Measurements from ENCODE around the gene CORIN.
A peak's percentile ranks its signal among the peaks of the same experiment; 100 is the strongest.

The CORIN gene

DNA sequence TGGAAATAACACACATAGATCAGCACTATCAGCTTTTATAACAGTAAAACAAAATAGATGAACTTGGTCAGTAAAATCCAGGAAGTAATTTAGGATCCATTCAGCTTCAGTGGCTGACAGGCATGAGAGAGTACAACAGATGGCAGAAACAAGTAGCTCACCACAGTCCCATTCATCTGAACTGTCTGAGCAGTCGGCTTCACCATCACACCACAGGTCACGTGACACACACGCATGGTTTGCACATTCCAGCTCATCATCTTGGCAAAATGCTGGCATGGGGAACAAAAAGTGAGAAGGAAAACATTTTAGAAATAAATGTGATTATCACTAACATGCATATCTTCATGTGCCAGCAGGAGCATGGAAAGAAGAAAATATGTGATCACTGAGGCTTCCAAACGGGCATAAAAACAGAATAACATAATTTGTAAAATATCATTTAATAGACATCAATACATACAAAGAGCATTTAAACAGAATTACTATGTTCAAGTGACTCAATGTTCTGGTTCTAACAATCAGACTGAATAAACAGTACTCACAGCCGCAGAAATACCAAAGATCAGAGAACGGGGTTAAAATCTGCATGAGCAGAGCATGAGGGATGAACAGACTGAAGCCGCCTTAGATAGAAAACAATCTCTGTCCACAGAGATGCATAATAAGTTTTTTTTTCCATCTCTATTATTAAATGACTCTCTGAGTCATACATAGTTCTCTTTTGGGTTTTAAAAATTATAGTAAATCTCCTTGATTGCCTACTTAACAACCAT lies 194.7 kb downstream of the CORIN start:
- no peak overlapping the region for H3K4me3 Mint-ChIP-seq
- peaks cover 8% of the 10 kb centered on the region for H3K27me3 Mint-ChIP-seq
- H3K36me3 Mint-ChIP-seq = no peaks in the 10 kb centered on the region
- no peaks in the 10 kb centered on the region for H3K9me3 Mint-ChIP-seq
- H3K27ac Mint-ChIP-seq = peak overlapping the region; percentile 49
- no peaks in the 10 kb centered on the region for H3K4me1 Mint-ChIP-seq

DNA sequence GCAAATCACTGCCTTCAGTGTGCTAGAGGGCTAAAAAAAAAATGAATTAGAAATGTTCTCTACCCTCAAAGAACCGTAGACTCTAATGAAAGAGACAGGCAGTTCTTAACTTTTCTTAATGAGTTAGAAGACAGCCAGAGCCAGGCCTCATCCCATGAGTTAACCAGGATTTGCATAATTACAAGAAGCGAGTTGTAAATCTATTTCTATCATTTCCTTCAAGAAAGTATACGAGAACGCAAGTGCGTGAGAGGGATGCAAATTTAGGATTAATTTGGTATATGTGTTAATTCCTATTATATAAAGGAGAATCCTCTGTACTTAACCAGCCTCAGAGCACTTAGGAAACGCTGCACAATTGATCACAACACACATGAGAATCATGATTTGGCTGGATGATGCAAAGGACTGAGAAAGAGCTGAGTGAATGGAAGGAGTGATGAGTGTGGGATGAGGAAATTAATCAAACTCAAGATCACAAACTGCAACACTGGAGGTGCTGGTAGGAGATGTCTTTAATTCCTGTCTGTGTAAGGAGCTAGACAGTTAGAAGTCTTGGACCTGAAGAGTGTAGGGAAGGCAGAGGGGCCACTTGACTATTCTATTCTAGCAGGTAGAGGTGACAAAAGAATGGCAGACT lies 195.6 kb downstream of the CORIN start:
- no peak overlapping the region for H3K27ac Mint-ChIP-seq
- peaks cover 8% of the 10 kb centered on the region for H3K27me3 Mint-ChIP-seq
- H3K36me3 Mint-ChIP-seq = no peaks in the 10 kb centered on the region
- H3K4me1 Mint-ChIP-seq = no peaks in the 10 kb centered on the region
- no peaks in the 10 kb centered on the region for H3K9me3 Mint-ChIP-seq
- H3K4me3 Mint-ChIP-seq = no peak overlapping the region

GRCh38 chr4:47641755-47642154 lies 196.1 kb downstream of the CORIN start:
- H3K9me3 Mint-ChIP-seq = peaks cover 4% of the 10 kb centered on the region
- H3K4me1 Mint-ChIP-seq = no peaks in the 10 kb centered on the region
- H3K27me3 Mint-ChIP-seq = peaks cover 11% of the 10 kb centered on the region
- H3K36me3 Mint-ChIP-seq = peaks cover 3% of the 10 kb centered on the region
- no peak overlapping the region for H3K27ac Mint-ChIP-seq
- H3K4me3 Mint-ChIP-seq = no peak overlapping the region

DNA sequence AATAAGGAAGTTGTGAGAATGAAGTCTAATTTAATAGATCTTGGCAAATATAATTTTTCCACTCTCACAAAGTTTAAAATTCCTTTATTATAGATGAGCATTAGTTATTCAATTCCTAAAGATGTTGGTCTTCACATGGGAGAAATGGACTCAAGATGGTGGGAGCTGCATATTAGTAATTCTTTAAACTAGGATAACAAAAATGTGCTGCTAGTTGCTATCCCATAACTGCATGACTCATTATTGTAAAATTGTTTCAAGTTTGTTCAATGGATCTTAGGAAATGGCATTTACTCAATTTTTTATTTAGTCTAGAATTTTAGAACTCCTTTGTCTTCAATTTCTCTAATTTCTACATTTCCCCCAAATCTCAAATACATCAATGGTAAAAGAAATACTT lies 197.0 kb downstream of the CORIN start:
- Mint-ChIP-seq H3K27me3 (peaks cover 14% of the 10 kb centered on the region), H3K9me3 (peaks cover 8% of the 10 kb centered on the region), H3K36me3 (peaks cover 3% of the 10 kb centered on the region), H3K4me3 (no peak overlapping the region), H3K27ac (no peak overlapping the region), H3K4me1 (no peaks in the 10 kb centered on the region)

- peaks cover 3% of the 10 kb centered on the region for H3K36me3 Mint-ChIP-seq
- H3K4me3 Mint-ChIP-seq = no peak overlapping the region
- H3K27me3 Mint-ChIP-seq = peaks cover 18% of the 10 kb centered on the region
- H3K9me3 Mint-ChIP-seq = peaks cover 8% of the 10 kb centered on the region
- H3K27ac Mint-ChIP-seq = no peak overlapping the region
- no peaks in the 10 kb centered on the region for H3K4me1 Mint-ChIP-seq
Observed at GRCh38 chr4:47639531-47639930, 198.3 kb downstream of the CORIN start.

- Mint-ChIP-seq H3K27me3 (peaks cover 10% of the 10 kb centered on the region), H3K4me1 (no peaks in the 10 kb centered on the region), H3K4me3 (no peak overlapping the region), H3K27ac (no peak overlapping the region), H3K36me3 (no peaks in the 10 kb centered on the region), H3K9me3 (no peaks in the 10 kb centered on the region)
Observed at GRCh38 chr4:47631161-47631560, 206.7 kb downstream of the CORIN start.

- Mint-ChIP-seq H3K36me3 (no peaks in the 10 kb centered on the region), H3K4me3 (no peak overlapping the region), H3K9me3 (peaks cover 4% of the 10 kb centered on the region), H3K27me3 (no peaks in the 10 kb centered on the region), H3K27ac (no peak overlapping the region), H3K4me1 (no peaks in the 10 kb centered on the region)
Observed at GRCh38 chr4:47624031-47624441, 213.8 kb downstream of the CORIN start.

DNA sequence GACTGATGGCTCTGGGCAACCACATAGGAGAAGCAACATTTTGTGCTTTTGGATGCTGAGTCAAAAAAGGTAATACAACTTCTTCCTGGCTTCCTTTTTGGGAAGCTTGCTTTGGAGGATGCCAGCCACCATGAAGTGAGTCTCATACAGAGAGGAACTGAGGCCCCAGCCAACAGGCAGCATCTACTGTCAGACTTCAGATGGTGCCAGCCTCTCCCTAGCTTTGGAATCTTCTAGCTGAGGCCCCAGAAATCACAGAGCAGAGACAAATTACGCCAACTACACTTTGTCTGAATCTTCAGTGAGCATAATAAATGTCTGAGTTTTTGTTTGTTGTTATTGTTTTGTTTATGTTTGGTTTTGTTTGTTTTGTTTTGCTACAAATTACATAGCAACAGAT lies 216.7 kb downstream of the CORIN start:
- Mint-ChIP-seq H3K4me3 (no peak overlapping the region), H3K36me3 (no peaks in the 10 kb centered on the region), H3K9me3 (peaks cover 4% of the 10 kb centered on the region), H3K27me3 (no peaks in the 10 kb centered on the region), H3K4me1 (no peaks in the 10 kb centered on the region), H3K27ac (no peak overlapping the region)

DNA sequence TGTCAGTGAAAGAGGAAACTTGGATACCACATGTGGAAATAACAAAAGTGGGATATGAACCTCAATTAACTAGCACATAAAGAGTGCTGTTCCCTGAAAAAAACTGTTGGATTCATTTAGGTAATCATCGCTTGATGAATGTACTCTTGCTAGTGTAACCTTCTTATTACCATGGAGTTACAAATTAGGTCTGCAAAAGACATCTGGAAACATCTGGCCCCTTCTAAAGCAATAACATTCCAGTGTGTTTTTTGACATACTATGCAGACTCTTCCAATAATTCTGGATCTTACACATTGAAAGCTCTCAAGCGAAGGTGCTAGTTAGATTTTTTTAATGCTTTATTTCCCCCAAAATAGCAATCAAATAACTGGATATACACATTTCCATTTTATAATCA lies 218.2 kb downstream of the CORIN start:
- Mint-ChIP-seq H3K9me3 (peaks cover 4% of the 10 kb centered on the region), H3K27ac (no peak overlapping the region), H3K4me3 (no peak overlapping the region), H3K36me3 (no peaks in the 10 kb centered on the region), H3K27me3 (no peaks in the 10 kb centered on the region), H3K4me1 (no peaks in the 10 kb centered on the region)

- Mint-ChIP-seq H3K27me3 (peaks cover 4% of the 10 kb centered on the region), H3K27ac (no peak overlapping the region), H3K9me3 (peaks cover under 1% of the 10 kb centered on the region), H3K4me3 (no peak overlapping the region), H3K36me3 (no peaks in the 10 kb centered on the region), H3K4me1 (no peaks in the 10 kb centered on the region)
Observed at GRCh38 chr4:47617607-47618006, 220.3 kb downstream of the CORIN start.

- Mint-ChIP-seq H3K9me3 (no peaks in the 10 kb centered on the region), H3K4me3 (no peak overlapping the region), H3K36me3 (no peaks in the 10 kb centered on the region), H3K27me3 (peaks cover 5% of the 10 kb centered on the region), H3K27ac (no peak overlapping the region), H3K4me1 (no peaks in the 10 kb centered on the region)
Observed at GRCh38 chr4:47615385-47615784, 222.5 kb downstream of the CORIN start.

DNA sequence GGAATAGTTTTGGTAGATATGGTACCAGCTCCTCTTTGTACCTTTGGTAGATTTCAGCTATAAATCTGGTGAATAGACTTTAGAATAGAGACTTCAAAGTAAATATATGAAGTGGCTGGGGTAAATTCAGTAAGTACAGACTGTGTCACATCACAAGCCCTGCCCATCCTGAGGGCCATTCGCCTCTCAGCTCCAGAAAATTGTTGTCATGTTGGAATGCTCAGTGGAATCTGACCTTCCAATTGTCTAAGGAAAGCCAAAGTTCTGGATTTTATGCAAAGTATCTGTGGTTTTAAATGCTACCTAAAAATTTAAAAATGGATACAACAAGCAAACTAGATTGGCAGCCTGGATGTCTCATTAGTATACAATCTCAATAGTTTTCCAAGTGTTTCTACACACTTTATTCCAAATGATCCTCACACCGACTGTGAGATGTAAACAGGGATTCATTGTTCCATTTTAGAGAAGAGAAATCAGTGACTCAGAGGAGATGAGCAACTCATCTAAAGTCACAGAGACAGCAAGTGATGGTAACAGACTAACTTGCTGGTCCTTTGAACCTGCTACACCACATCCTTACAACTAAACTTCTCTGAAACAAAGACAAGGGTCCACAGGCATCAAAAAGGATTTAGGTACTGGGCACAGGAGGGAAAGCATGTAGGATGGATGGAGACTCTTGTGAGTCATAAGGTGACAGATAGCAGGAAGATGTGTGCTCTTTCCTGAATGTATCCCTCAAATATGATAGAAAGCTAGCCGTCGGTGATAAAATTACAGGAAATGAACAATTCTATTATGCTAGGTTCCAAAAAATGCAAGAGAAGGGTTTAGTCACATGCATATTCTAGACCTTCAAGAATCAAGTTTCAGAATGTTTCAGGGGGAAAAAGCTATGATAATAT lies 225.5 kb downstream of the CORIN start:
- no peaks in the 10 kb centered on the region for H3K36me3 Mint-ChIP-seq
- H3K27me3 Mint-ChIP-seq = peaks cover 6% of the 10 kb centered on the region
- H3K4me3 Mint-ChIP-seq = no peak overlapping the region
- no peak overlapping the region for H3K27ac Mint-ChIP-seq
- H3K9me3 Mint-ChIP-seq = no peaks in the 10 kb centered on the region
- no peaks in the 10 kb centered on the region for H3K4me1 Mint-ChIP-seq

GRCh38 chr4:47606482-47606881 lies 231.4 kb downstream of the CORIN start:
- no peaks in the 10 kb centered on the region for H3K4me1 Mint-ChIP-seq
- no peaks in the 10 kb centered on the region for H3K36me3 Mint-ChIP-seq
- H3K27me3 Mint-ChIP-seq = peaks cover 1% of the 10 kb centered on the region

GRCh38 chr4:47598896-47599295 lies 239.0 kb downstream of the CORIN start:
- no peak overlapping the region for H3K4me3 Mint-ChIP-seq
- no peaks in the 10 kb centered on the region for H3K9me3 Mint-ChIP-seq

More at GRCh38 chr4:47606482-47606881, 231.4 kb downstream of the CORIN start:
- H3K9me3 Mint-ChIP-seq = no peaks in the 10 kb centered on the region
- no peak overlapping the region for H3K4me3 Mint-ChIP-seq
- H3K27ac Mint-ChIP-seq = no peak overlapping the region

GRCh38 chr4:47598320-47598719 lies 239.5 kb downstream of the CORIN start:
- Mint-ChIP-seq H3K27me3 (no peaks in the 10 kb centered on the region), H3K9me3 (no peaks in the 10 kb centered on the region), H3K36me3 (no peaks in the 10 kb centered on the region), H3K4me1 (no peaks in the 10 kb centered on the region), H3K4me3 (no peak overlapping the region), H3K27ac (no peak overlapping the region)

More at GRCh38 chr4:47598896-47599295, 239.0 kb downstream of the CORIN start:
- H3K27ac Mint-ChIP-seq = no peak overlapping the region
- H3K4me1 Mint-ChIP-seq = no peaks in the 10 kb centered on the region
- no peaks in the 10 kb centered on the region for H3K36me3 Mint-ChIP-seq
- H3K27me3 Mint-ChIP-seq = no peaks in the 10 kb centered on the region

GRCh38 chr4:47597696-47598095 lies 240.2 kb downstream of the CORIN start:
- Mint-ChIP-seq H3K27me3 (no peaks in the 10 kb centered on the region), H3K4me3 (no peak overlapping the region), H3K36me3 (no peaks in the 10 kb centered on the region), H3K4me1 (no peaks in the 10 kb centered on the region), H3K27ac (no peak overlapping the region), H3K9me3 (no peaks in the 10 kb centered on the region)

Measured in activated naive CD4-positive, alpha-beta T cell treated with anti-CD3 and anti-CD28 coated beads, Interleukin-2, amount 50 U/mL, for 24 hours (primary cell).